Duodenal mucosa (tissue), 2 donors: ENCODE data around the gene OR2AG1.

Source experiments
- H3K27ac ChIP-seq: one replicate; pipeline ENCODE4 v1.7.0; 2013; ENCODE audit warnings: low read depth, low read length
- H3K27me3 ChIP-seq, 2 donors: one replicate each; pipeline ENCODE4 v1.7.0; 2013; ENCODE audit warnings: low read length in 2 of 2, control low read depth in 1 of 2; ENCODE audit not compliant: insufficient read depth in 2 of 2, control insufficient read depth in 1 of 2
- H3K36me3 ChIP-seq, 2 donors: one replicate each; pipeline ENCODE4 v1.7.0; 2013; ENCODE audit warnings: low read length in 2 of 2, control low read depth in 1 of 2; ENCODE audit not compliant: insufficient read depth in 2 of 2, control insufficient read depth in 1 of 2
- H3K4me1 ChIP-seq, 2 donors: one replicate each; pipeline ENCODE4 v1.7.0; 2013; ENCODE audit warnings: low read length in 2 of 2, control low read depth in 1 of 2; ENCODE audit not compliant: insufficient read depth in 2 of 2, control insufficient read depth in 1 of 2
- H3K4me3 ChIP-seq, 2 donors: one replicate each; pipeline ENCODE4 v1.7.0; 2013; ENCODE audit warnings: low read length in 2 of 2, low read depth in 1 of 2
- H3K9ac ChIP-seq, 2 donors: one replicate each; pipeline ENCODE4 v1.7.0; 2013; ENCODE audit warnings: low read length in 2 of 2, low read depth in 1 of 2
- H3K9me3 ChIP-seq, 2 donors: one replicate each; pipeline ENCODE4 v1.7.0; 2013; ENCODE audit warnings: low read length in 2 of 2, control low read depth in 1 of 2; ENCODE audit not compliant: control insufficient read depth in 1 of 2

The OR2AG1 gene

GRCh38 chr11:6825231-6825744 is 42.5 kb downstream of the OR2AG1 start:
- no peaks in the 10 kb centered on the region for H3K36me3 ChIP-seq
- H3K4me1 ChIP-seq = no peaks in the 10 kb centered on the region
- H3K9ac ChIP-seq = no peak overlapping the region
- no peak overlapping the region for H3K4me3 ChIP-seq
- H3K27me3 ChIP-seq = peaks cover 0 to 2% of the 10 kb centered on the region in 2 donors
- no peaks in the 10 kb centered on the region for H3K9me3 ChIP-seq
- H3K27ac ChIP-seq = no peak overlapping the region

GRCh38 chr11:6828103-6828502 is 45.3 kb downstream of the OR2AG1 start:
- Histone ChIP-seq H3K9me3 (no peaks in the 10 kb centered on the region), H3K9ac (no peak overlapping the region), H3K27me3 (peaks cover 0 to 2% of the 10 kb centered on the region in 2 donors), H3K4me3 (no peak overlapping the region), H3K36me3 (no peaks in the 10 kb centered on the region), H3K4me1 (no peaks in the 10 kb centered on the region), H3K27ac (no peak overlapping the region)

- Histone ChIP-seq H3K27ac (no peak overlapping the region), H3K27me3 (no peaks in the 10 kb centered on the region), H3K9ac (no peak overlapping the region), H3K4me1 (no peaks in the 10 kb centered on the region), H3K9me3 (no peaks in the 10 kb centered on the region), H3K36me3 (no peaks in the 10 kb centered on the region), H3K4me3 (no peak overlapping the region)
Observed at GRCh38 chr11:6833356-6833755, 50.5 kb downstream of the OR2AG1 start.

- Histone ChIP-seq H3K4me1 (no peaks in the 10 kb centered on the region), H3K9me3 (no peaks in the 10 kb centered on the region), H3K27me3 (no peaks in the 10 kb centered on the region), H3K36me3 (no peaks in the 10 kb centered on the region), H3K9ac (no peak overlapping the region), H3K27ac (no peak overlapping the region), H3K4me3 (no peak overlapping the region)
Observed at GRCh38 chr11:6834021-6834420, 51.2 kb downstream of the OR2AG1 start.
